ENCODE data around the gene LRRIQ3.
"Not testable (repeated sequence)": the region's sequence is repeated elsewhere in the genome, so short reads cannot be mapped to it uniquely, and the experiment has no call there.

LRRIQ3 gene

DNA sequence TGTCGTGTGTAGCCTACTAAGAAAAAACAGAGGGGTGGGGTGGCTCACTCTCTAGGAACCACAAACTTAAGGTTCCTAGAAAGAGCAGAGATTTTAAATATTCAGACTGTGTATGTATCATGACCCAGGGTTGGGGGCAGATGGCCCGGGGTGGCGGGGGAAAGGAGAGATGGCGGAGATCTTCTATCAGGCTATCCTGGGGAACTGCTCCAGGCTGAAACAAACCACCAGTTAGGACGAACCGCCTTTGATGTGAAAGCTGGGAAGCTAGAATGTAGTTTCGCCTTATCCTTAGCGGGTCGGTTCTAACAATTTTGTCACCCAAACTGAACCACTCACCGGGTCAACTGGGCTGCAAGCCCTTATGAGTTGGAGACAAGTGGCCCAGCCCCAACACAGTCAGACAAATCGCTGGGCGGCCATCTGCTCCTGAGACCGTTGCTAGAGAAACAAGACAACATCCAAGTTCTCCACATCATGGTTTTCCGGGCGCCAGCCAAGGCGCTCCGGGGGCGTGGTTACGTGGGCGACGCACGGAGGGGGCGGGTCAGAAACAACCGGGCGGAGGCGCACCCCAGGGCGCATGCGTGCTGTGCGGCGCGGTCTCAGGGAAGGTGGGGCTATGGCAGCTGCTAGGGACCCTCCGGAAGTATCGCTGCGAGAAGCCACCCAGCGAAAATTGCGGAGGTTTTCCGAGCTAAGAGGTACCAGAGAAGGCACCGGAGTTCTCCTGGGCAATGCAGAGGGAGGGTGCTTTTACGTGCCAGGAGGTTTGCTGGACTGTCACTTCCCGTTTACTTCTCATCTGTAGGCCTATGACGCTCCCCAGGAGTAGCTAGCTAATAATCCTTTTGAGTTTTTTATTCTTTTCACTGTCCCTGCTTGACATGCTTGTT lies at the start of gene LRRIQ3, which contains the start of gene FPGT:
TSS of gene LRRIQ3 (minus strand) at position 520 of the 896 bp plus-strand sequence. CDS start 14,492 bp downstream, outside the sequence.
TSS of gene FPGT (plus strand) at position 586 of the 896 bp plus-strand sequence. CDS start at position 623, 37 bp downstream.
- peak; percentile 90 for DNase-seq (ENCODE audit: low read depth, low spot score)

- no peak for DNase-seq (ENCODE audit: low read depth, low spot score)
Measured at GRCh38 chr1:74246315-74246714, 48.3 kb upstream of the LRRIQ3 start.

- no peak for DNase-seq (ENCODE audit: low read depth, low spot score)
Measured at GRCh38 chr1:74245168-74245772, 47.3 kb upstream of the LRRIQ3 start.

GRCh38 chr1:74237787-74238186 lies 39.8 kb upstream of the LRRIQ3 start:
- no peak for DNase-seq (ENCODE audit: low read depth, low spot score)

DNA sequence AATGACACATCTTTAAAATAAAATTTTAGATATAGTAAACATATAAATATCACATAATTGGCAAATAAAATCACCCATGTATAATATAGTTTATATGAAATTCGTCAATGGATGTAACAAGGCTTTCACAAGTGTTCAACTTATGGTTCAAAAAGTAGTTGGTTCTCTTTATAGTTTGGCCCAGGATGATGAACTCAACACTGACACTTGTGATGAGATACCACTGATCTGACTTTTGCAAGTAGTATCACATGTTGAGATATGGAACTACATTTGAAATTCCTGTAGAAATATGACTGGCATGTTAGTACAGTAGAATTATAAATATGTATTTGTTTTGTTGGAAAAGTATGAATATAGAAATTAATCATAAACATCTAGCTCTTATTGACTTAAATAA lies 39.1 kb upstream of the LRRIQ3 start:
- DNase-seq (ENCODE audit: low read depth, low spot score), result no peak

DNA sequence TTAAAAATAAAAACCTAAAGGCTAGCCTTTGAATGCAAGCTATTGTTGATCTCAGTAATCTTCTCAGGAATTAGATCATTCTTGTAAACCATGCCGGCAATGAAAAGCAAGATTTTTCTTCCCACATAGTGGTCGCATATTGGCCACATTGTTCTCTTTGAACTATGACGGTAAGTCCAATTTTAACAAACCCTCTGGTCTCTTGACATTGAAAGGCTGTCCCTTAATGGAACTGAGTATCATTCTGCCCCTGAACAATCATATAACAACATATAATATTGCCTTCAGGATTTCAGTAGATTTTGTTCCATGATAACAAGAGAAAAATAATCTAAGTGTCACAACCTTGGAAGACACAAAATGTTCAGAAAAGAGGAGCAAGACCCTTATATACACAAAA lies 38.5 kb upstream of the LRRIQ3 start:
- DNase-seq (ENCODE audit: low read depth, low spot score), result no peak

DNA sequence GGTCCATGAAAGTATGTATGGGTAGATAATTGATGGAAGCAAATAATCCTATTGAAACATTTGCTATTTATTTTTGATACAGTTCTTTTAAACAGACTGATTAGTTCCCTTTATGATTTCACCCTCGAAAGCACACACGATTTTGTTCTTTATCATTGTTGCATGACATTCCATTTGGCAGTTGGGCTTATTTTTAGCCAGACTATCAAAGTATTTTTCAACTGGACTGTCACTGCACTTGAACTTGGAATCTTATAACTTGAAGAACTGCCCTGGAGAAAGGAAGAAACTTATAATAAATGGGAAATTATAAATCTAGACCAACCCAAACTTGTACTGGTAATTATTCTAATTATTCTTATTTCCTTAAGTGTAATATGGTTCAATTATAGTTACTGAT lies 37.2 kb upstream of the LRRIQ3 start, which contains the start of gene TNNI3K:
TSS of gene TNNI3K (plus strand) at position 235 of the 400 bp plus-strand sequence. CDS start at position 300, 65 bp downstream.
- DNase-seq (ENCODE audit: low read depth, low spot score), result no peak

DNA sequence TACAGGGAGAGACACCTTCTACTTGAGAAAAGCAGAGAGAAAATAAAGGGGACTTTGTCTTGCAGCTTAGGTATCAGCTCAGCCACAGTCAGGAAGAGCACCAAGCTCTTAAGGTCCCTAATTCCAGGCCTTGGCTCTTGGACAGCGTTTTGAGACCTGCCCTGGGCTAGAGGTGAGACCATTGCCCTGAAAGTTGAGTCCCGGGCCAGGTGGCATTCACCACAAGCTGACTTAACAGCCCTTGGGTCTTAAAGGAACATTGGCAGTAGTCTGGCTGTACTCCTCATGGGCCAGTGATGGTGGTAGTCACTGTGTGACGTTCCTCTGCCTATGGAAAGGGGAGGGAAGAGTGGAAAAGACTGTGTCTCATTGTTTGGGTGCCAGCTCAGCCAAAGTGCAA lies 25.5 kb upstream of the LRRIQ3 start:
- no peak for DNase-seq (ENCODE audit: low read depth, low spot score)

DNA sequence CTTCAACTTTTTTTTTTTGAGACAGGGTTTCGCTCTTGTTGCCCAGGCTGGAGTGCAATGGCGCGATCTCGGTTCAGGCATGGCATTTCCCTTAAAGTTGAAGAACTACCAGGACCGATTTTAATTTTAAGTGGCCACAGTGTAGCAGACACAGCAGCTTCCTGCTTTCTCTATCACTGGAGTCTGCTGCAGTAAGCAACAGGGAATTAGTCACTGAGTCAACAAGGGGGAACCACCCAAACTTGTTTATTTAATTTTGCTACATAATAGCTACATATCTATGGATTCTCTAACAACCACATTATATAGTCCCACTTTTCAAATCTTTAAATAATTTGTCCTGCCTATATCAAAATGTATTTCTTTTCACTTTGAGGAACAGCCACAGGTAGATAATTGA lies 24.7 kb upstream of the LRRIQ3 start:
- no peak for DNase-seq (ENCODE audit: low read depth, low spot score)

DNA sequence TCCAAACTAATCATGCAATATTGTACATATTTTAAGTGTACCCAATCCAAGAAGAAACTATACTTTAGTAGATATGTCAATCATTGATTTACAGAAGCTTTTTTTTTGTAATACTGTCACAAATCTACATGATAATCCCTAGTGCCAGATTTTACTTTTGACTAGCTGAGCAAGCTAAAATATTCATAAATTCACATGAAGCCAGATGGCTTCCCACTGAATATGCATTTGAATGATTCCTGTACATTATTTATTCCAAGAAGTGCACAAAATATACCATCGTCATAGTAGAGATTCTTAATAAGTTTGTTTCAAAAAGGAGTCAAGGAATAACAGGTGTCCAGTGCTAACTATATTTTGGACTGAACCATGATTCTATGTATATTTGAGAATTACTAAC lies 17.3 kb upstream of the LRRIQ3 start:
- DNase-seq (ENCODE audit: low read depth, low spot score), result no peak

DNA sequence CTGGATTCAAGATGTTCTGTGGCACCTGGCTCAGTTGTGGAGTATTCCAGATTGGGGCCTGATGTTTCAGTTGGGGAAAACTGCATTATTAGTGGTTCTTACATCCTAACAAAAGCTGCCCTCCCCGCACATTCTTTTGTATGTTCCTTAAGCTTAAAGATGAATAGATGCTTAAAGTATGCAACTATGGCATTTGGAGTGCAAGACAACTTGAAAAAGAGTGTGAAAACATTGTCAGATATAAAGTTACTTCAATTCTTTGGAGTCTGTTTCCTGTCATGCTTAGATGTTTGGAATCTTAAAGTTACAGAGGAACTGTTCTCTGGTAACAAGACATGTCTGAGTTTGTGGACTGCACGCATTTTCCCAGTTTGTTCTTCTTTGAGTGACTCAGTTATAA lies 7.3 kb upstream of the LRRIQ3 start:
- DNase-seq (ENCODE audit: low read depth, low spot score), result no peak

GRCh38 chr1:74199504-74199903 lies 1.5 kb upstream of the LRRIQ3 start:
- DNase-seq (ENCODE audit: low read depth, low spot score), result no peak

- no peak for DNase-seq (ENCODE audit: low read depth, low spot score)
Measured at GRCh38 chr1:74197255-74197654, 721 bp downstream of the LRRIQ3 start.

DNA sequence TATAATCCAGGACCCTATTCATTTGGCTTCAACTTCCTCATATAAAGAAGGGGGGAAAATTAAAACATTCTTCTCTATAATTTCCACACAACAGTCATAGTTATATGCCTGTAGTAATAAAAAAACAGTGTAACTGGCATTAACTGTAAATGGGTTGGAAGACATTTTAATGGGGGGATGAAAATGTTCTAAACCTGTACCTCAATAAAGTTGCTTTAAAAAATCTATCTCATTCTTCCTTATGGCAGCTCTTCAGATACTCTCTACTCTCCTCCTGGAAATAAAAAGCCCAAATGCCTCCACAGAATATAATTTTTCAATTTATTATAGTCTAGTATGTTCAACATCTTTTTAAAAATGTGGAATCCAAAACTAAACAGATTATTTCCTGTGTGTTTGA lies 2.6 kb downstream of the LRRIQ3 start:
- DNase-seq (ENCODE audit: low read depth, low spot score), result no peak

DNA sequence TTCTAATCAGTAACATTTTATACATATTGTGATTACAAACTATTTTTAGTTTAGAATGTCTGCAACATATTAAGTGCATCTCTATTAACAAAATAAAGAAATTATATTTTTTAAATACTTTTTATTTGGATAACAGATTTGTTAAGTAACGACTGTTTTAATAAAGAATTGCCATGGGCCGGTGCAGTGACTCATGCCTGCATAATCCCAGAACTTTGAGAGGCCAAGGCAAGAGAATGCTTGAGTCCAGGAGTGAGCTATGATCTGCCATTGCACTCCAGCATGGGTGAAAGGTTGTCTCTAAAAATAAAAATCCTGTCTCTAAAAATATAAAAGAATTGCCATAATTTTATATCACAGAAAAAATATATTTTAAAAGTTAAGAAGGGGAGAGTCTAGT lies 4.1 kb downstream of the LRRIQ3 start:
- DNase-seq (ENCODE audit: low read depth, low spot score), result no peak

- no peak for DNase-seq (ENCODE audit: low read depth, low spot score)
Measured at GRCh38 chr1:74180490-74180889, 17.5 kb downstream of the LRRIQ3 start.

- not testable (repeated sequence) for DNase-seq (ENCODE audit: low read depth, low spot score)
Measured at GRCh38 chr1:74174423-74174822, 23.6 kb downstream of the LRRIQ3 start.

GRCh38 chr1:74162333-74162732 lies 35.6 kb downstream of the LRRIQ3 start:
- no peak for DNase-seq (ENCODE audit: low read depth, low spot score)

DNA sequence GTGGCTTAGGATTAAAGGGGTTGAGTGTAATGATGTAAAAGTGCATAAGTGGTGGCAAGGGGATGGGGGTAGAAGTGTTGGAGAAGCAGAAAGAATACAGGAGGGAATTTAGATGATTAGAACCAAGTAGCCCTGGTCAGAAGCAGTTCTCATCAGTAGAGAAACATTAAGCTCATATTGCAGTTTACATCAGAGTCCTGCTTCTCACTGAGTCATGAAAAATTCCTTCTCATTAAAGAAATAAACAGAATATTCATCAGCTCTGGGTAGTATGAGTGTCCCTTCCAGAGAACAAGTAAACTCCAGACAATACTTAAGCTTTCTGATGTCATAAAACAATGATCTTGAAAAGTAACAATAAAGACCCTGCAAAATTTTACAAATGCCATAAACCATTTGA lies 36.5 kb downstream of the LRRIQ3 start:
- no peak for DNase-seq (ENCODE audit: low read depth, low spot score)

- no peak for DNase-seq (ENCODE audit: low read depth, low spot score)
Measured at GRCh38 chr1:74160046-74160445, 37.9 kb downstream of the LRRIQ3 start.

GRCh38 chr1:74145086-74145485 lies 52.9 kb downstream of the LRRIQ3 start:
- DNase-seq (ENCODE audit: low read depth, low spot score), result no peak

- DNase-seq (ENCODE audit: low read depth, low spot score), result not testable (repeated sequence)
Measured at GRCh38 chr1:74117370-74117769, 80.6 kb downstream of the LRRIQ3 start.

GRCh38 chr1:74113333-74113732 lies 84.6 kb downstream of the LRRIQ3 start:
- no peak for DNase-seq (ENCODE audit: low read depth, low spot score)
